SH-SY5Y (cell line): ENCODE results near the gene BRINP3.

ENCODE experiments used
- GATA2 ChIP-seq: IDR thresholded peaks from 2 replicates; pipeline ENCODE4 v1.6.1; 2011; ENCODE audit warnings: mild to moderate bottlenecking, low read depth, low read length
- GATA3 ChIP-seq: IDR thresholded peaks from 2 replicates; pipeline ENCODE4 v1.6.1; 2011; ENCODE audit warnings: low read depth, mild to moderate bottlenecking, low read length, moderate library complexity

GRCh38 chr1:190472494-190472893 lies 5.2 kb downstream of the BRINP3 start:
- TF ChIP-seq GATA2, result no peak
- TF ChIP-seq GATA3, result no peak
